Measurements from ENCODE around the gene CIAO2B.

The CIAO2B gene

GRCh38 chr16:66886321-66886720 lies 47.9 kb downstream of the CIAO2B start:
- no peak for DNase-seq (ENCODE audit: low read depth in 2 of 2)

DNA sequence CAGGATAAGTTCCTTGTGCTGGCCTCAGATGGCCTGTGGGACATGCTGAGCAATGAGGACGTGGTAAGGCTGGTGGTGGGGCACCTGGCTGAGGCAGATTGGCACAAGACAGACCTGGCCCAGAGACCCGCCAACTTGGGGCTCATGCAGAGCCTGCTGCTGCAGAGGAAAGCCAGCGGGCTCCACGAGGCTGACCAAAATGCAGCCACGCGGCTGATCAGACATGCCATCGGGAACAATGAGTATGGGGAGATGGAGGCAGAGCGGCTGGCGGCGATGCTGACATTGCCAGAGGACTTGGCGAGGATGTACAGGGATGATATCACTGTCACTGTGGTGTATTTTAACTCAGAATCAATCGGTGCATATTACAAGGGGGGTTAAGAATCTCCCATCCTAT lies 48.7 kb downstream of the CIAO2B start:
- DNase-seq (ENCODE audit: low read depth in 2 of 2): no peak

GRCh38 chr16:66882702-66883101 lies 51.5 kb downstream of the CIAO2B start:
- no peak for DNase-seq (ENCODE audit: low read depth in 2 of 2)
